ENCODE measurements around the gene HS6ST1. TPM values are rescaled to one million over a fixed set of nuclear protein-coding genes. Genes with fewer than 3 reads are reported as not detected.

Gene HS6ST1
- total and polyA plus RNA-seq, 2 donors (not counting 3 experiments of a cell fraction or from before 2014, with no cell fraction given) = 12.8 to 19.4 TPM

GRCh38 chr2:128289439-128289838 lies 29.2 kb downstream of the HS6ST1 start:
- no peaks in the 10 kb centered on the region for H3K27me3 ChIP-seq (ENCODE audit: control insufficient read depth in 2 of 2, insufficient read depth in 2 of 2, low read length in 2 of 2)
- no peaks in the 10 kb centered on the region for H3K4me1 ChIP-seq (ENCODE audit: control insufficient read depth, extremely low read depth, insufficient read depth, low read length)
- no peak overlapping the region for H3K9ac ChIP-seq (replicated peaks; ENCODE audit: extremely low read depth, insufficient read depth, low read length)
- intact Hi-C loops (cut with micrococcal nuclease) (no loop called here), dilution Hi-C loops (cut with MboI; ENCODE audit: extremely low pct_ligation_motif_present, low sequenced_read_pairs) (no loop called here)
- no peaks in the 10 kb centered on the region for H4K20me1 ChIP-seq (replicated peaks; ENCODE audit: control insufficient read depth, extremely low read depth, insufficient read depth, low read length)
- H3K9me1 ChIP-seq (replicated peaks; ENCODE audit: control insufficient read depth, extremely low read depth, insufficient read depth, low read length) = no peaks in the 10 kb centered on the region
- ChIA-PET POLR2A (no interaction called here), CTCF (no interaction called here)
- H3K9me3 ChIP-seq (replicated peaks; ENCODE audit: control insufficient read depth, insufficient read depth, low read length) = no peaks in the 10 kb centered on the region
- no TSS peak for BruUV-seq (replicated peaks)
- DNase-seq (ENCODE audit: low read depth, low spot score) = peak; percentile 17
- H3K79me2 ChIP-seq (ENCODE audit: control insufficient read depth, insufficient read depth, low read length) = no peaks in the 10 kb centered on the region
- TF ChIP-seq JUN (IDR thresholded peaks at IDR 0.05; ENCODE audit: borderline replicate concordance, insufficient read depth, insufficient read length, low read depth) = no peak
- no peak for TF ChIP-seq EZH2 (IDR thresholded peaks at IDR 0.05; ENCODE audit: borderline replicate concordance, low read depth, low read length, severe bottlenecking)
- no peak for TF ChIP-seq POLR2AphosphoS5 (IDR thresholded peaks at IDR 0.05; ENCODE audit: insufficient read depth, low read depth, low read length)
- TF ChIP-seq POLR2A (IDR thresholded peaks at IDR 0.05; ENCODE audit: low read depth, low read length) = no peak
- no peak for TF ChIP-seq FOS (IDR thresholded peaks at IDR 0.05; ENCODE audit: borderline replicate concordance, insufficient read depth, low read length)
- no peak for TF ChIP-seq GATA2 (IDR thresholded peaks at IDR 0.05; ENCODE audit: insufficient read depth, insufficient read length, low read depth, low read length)
- TF ChIP-seq MAX (IDR thresholded peaks at IDR 0.05; ENCODE audit: insufficient read depth, insufficient read length) = no peak
- no peak for TF ChIP-seq CTCF (IDR thresholded peaks at IDR 0.05; ENCODE audit: extremely low read depth in 1 of 2, insufficient read depth in 1 of 2, low read depth in 1 of 2, low read length in 2 of 2)
- no peak for TF ChIP-seq MYC (IDR thresholded peaks at IDR 0.05; ENCODE audit: low read depth, low read length)
- no peak overlapping the region for H3K4me2 ChIP-seq (ENCODE audit: insufficient read depth, low read length)
- FAIRE-seq = no peak
- H3K27ac ChIP-seq (ENCODE audit: insufficient read depth, low read depth, low read length) = no peak overlapping the region
- no peak overlapping the region for H3K4me3 ChIP-seq (replicated peaks in 1 of 3; ENCODE audit: insufficient read depth in 1 of 3, low read depth in 1 of 3, low read length in 3 of 3)
- no peak overlapping the region for H2AFZ ChIP-seq (ENCODE audit: low read depth, low read length)
- H3K36me3 ChIP-seq (ENCODE audit: control insufficient read depth in 2 of 2, extremely low read depth in 1 of 2, insufficient read depth in 2 of 2, low read length in 2 of 2) = no peaks in the 10 kb centered on the region
